HepG2 (cell line): Measurements from ENCODE around the gene YKT6. TPM values are rescaled to one million over a fixed set of nuclear protein-coding genes. Genes with fewer than 3 reads are reported as not detected.
A peak's percentile ranks its signal among the peaks of the same experiment; 100 is the strongest.

Source experiments
- ATAC-seq: fragments of 200-7000 bp; cut with Tn5 transposase; 3 replicates; pipeline ENCODE4 v1.9.1; 2020; ENCODE audit warnings: mild to moderate bottlenecking, moderate library complexity
- BruUV-seq: library from RNA; stranded (reverse); fragments of 400-500 nt; replicated peaks from 2 replicates; lab custom pipeline; 2021; lab: Mats Ljungman, UMichigan
- CTCF ChIA-PET: fragments of 300-600 bp; formaldehyde crosslinking; extraction: SDS; loops from one replicate; lab custom pipeline; 2021; ENCODE audit warnings: low total read pairs, inconsistent platforms, low intra/inter-chr PET ratio; lab: Yijun Ruan, JAX
- POLR2A ChIA-PET: fragments of 350-600 bp; sonication (Branson Sonifier 250); formaldehyde crosslinking; loops from one replicate; lab custom pipeline; 2020; ENCODE audit warnings: antibody characterized with exemption, inconsistent platforms; lab: Yijun Ruan, JAX
- DNase-seq: peaks from one replicate; pipeline ENCODE4 v3.0.0-alpha.2; 2015; ENCODE audit warnings: low spot score
- FAIRE-seq: peaks from 3 replicates; lab custom pipeline; 2011; peaks lifted over from hg19 to GRCh38; lab: Jason Lieb, UNC
- H2AFZ ChIP-seq: one replicate; pipeline ENCODE4 v1.6.1; 2011; ENCODE audit warnings: low read length, inconsistent platforms
- H3K27ac ChIP-seq: fragments of 300-600 bp; 3 replicates; pipeline ENCODE4 v1.8.0; 2011; ENCODE audit warnings: mixed run types, mild to moderate bottlenecking, mixed read lengths, low read length, inconsistent platforms; ENCODE audit not compliant: insufficient read depth; ENCODE audit errors: extremely low read length
- H3K27me3 ChIP-seq, 2 experiments: fragments of 200-600 bp in 1 of 2; 2 replicates in 1 of 2; 3 replicates in 1 of 2; pipeline versions ENCODE4 v1.6.0 to v1.8.0; 2011; ENCODE audit warnings: low read length in 2 of 2, mild to moderate bottlenecking in 2 of 2, moderate library complexity in 2 of 2, inconsistent platforms in 1 of 2; ENCODE audit not compliant: insufficient read depth in 2 of 2, control insufficient read depth in 1 of 2
- H3K36me3 ChIP-seq, 2 experiments: fragments of 200-600 bp in 1 of 2; replicated peaks in 1 of 2; 2 replicates in 1 of 2; 3 replicates in 1 of 2; pipeline versions ENCODE4 v1.5.1 to v1.8.0; 2011; ENCODE audit warnings: low read length in 2 of 2, inconsistent platforms in 1 of 2; ENCODE audit not compliant: insufficient read depth in 2 of 2, control insufficient read depth in 1 of 2
- H3K4me1 ChIP-seq: 2 replicates; pipeline ENCODE4 v1.5.1; 2012; ENCODE audit warnings: low read length, inconsistent platforms; ENCODE audit not compliant: insufficient read depth
- H3K4me2 ChIP-seq: 2 replicates; pipeline ENCODE4 v1.6.0; 2011; ENCODE audit warnings: low read depth, low read length, inconsistent platforms
- H3K4me3 ChIP-seq, 3 experiments: fragments of 200-600 bp in 1 of 3; sonication (generic), shearing (Covaris generic) in 1 of 3; replicated peaks in 1 of 3; 2 replicates each; pipeline ENCODE4 v1.5.1; 2011 to 2016; ENCODE audit warnings: low read length in 3 of 3, inconsistent platforms in 2 of 3, low read depth in 2 of 3, mild to moderate bottlenecking in 2 of 3, control low read depth in 1 of 3, mixed read lengths in 1 of 3; ENCODE audit not compliant: insufficient read depth in 1 of 3
- H3K79me2 ChIP-seq: one replicate; pipeline ENCODE4 v1.6.1; 2011; ENCODE audit warnings: low read length, inconsistent platforms; ENCODE audit not compliant: insufficient read depth
- H3K9ac ChIP-seq: 2 replicates; pipeline ENCODE4 v1.6.0; 2011; ENCODE audit warnings: mild to moderate bottlenecking, low read depth, low read length, inconsistent platforms; ENCODE audit not compliant: insufficient read depth
- H3K9me3 ChIP-seq: 2 replicates; pipeline ENCODE4 v1.5.1; 2012; ENCODE audit warnings: mild to moderate bottlenecking, low read length
- H4K20me1 ChIP-seq: 2 replicates; pipeline ENCODE4 v1.6.0; 2011; ENCODE audit warnings: inconsistent platforms, mild to moderate bottlenecking, low read length, moderate library complexity; ENCODE audit not compliant: insufficient read depth
- ATF7 ChIP-seq, 2 experiments: fragments of 450-650 bp in 1 of 2; sonication (generic) in 1 of 2; formaldehyde crosslinking in 1 of 2; IDR thresholded peaks; 2 replicates each; pipeline versions ENCODE4 v1.4.0 to v1.6.1; 2016 to 2020; ENCODE audit warnings: antibody characterized with exemption in 1 of 2, mild to moderate bottlenecking in 1 of 2, missing genetic modification reagents in 1 of 2
- CHD2 ChIP-seq: IDR thresholded peaks from 2 replicates; pipeline ENCODE4 v1.6.1; 2011; ENCODE audit warnings: low read depth, low read length, improper control_type of control experiment
- FOSL2 ChIP-seq: sonication (generic); formaldehyde crosslinking; IDR thresholded peaks from 2 replicates; pipeline ENCODE4 v1.4.0; 2020; ENCODE audit warnings: missing genetic modification reagents
- GABPA ChIP-seq, 2 experiments: IDR thresholded peaks; 2 replicates each; pipeline ENCODE4 v1.6.1; 2011 to 2016; ENCODE audit warnings: low read depth in 2 of 2, low read length in 1 of 2, missing biosample characterization in 1 of 2, missing genetic modification characterization in 1 of 2
- IRF1 ChIP-seq: sonication (generic); formaldehyde crosslinking; IDR thresholded peaks from 2 replicates; pipeline ENCODE4 v1.4.0; 2020; ENCODE audit warnings: low read depth, mild to moderate bottlenecking, missing genetic modification reagents
- KAT8 ChIP-seq: IDR thresholded peaks from 2 replicates; pipeline ENCODE4 v1.6.1; 2016; ENCODE audit warnings: missing genetic modification reagents, missing compliant biosample characterization
- KDM5B ChIP-seq: sonication (generic); formaldehyde crosslinking; IDR thresholded peaks from 2 replicates; pipeline ENCODE4 v1.4.0; 2020; ENCODE audit warnings: missing genetic modification reagents, mild to moderate bottlenecking, borderline replicate concordance
- MED1 ChIP-seq: sonication (generic); formaldehyde crosslinking; IDR thresholded peaks from 2 replicates; pipeline ENCODE4 v1.4.0; 2020; ENCODE audit warnings: missing genetic modification reagents
- MEF2D ChIP-seq: sonication (generic); formaldehyde crosslinking; IDR thresholded peaks from 2 replicates; pipeline ENCODE4 v1.5.1; 2020; ENCODE audit warnings: mild to moderate bottlenecking, missing genetic modification reagents
- MXD1 ChIP-seq: sonication (generic); formaldehyde crosslinking; IDR thresholded peaks from 2 replicates; pipeline ENCODE4 v1.4.0; 2020; ENCODE audit warnings: mild to moderate bottlenecking, missing genetic modification reagents
- NRL ChIP-seq: sonication (generic); formaldehyde crosslinking; IDR thresholded peaks from 2 replicates; pipeline ENCODE4 v1.5.0; 2020; ENCODE audit warnings: missing genetic modification reagents, mild to moderate bottlenecking, moderate library complexity, borderline replicate concordance
- RARA ChIP-seq: IDR thresholded peaks from 2 replicates; pipeline ENCODE4 v1.6.1; 2016; ENCODE audit warnings: missing genetic modification reagents, missing compliant biosample characterization
- SPEN ChIP-seq: sonication (generic); formaldehyde crosslinking; IDR thresholded peaks from 2 replicates; pipeline ENCODE4 v1.5.1; 2020; ENCODE audit warnings: low read depth, mild to moderate bottlenecking, missing genetic modification reagents
- TBX2 ChIP-seq: sonication (generic); formaldehyde crosslinking; IDR thresholded peaks from 2 replicates; pipeline ENCODE4 v1.5.0; 2020; ENCODE audit warnings: missing genetic modification reagents, mild to moderate bottlenecking, borderline replicate concordance
- ZFX ChIP-seq: sonication (generic); formaldehyde crosslinking; IDR thresholded peaks from 2 replicates; pipeline ENCODE4 v1.4.0; 2020; ENCODE audit warnings: mild to moderate bottlenecking, low read depth, missing genetic modification reagents, moderate library complexity
- ZNF180 ChIP-seq: sonication (generic); formaldehyde crosslinking; IDR thresholded peaks from 2 replicates; pipeline ENCODE4 v1.4.0; 2020; ENCODE audit warnings: low read depth, missing genetic modification reagents, borderline replicate concordance
- ZNF556 ChIP-seq: sonication (generic); formaldehyde crosslinking; IDR thresholded peaks from 2 replicates; pipeline ENCODE4 v1.4.0; 2020; ENCODE audit warnings: mild to moderate bottlenecking, missing genetic modification reagents, borderline replicate concordance
- ZNF615 ChIP-seq: sonication (generic); formaldehyde crosslinking; IDR thresholded peaks from 2 replicates; pipeline ENCODE4 v1.5.0; 2020; ENCODE audit warnings: mild to moderate bottlenecking, missing genetic modification reagents, borderline replicate concordance
- WGBS: methylation state at CpG from one replicate; pipeline ENCODE4 v1.1.6; 2017; ENCODE audit warnings: low lambda C conversion rate; 5-methylcytosine and 5-hydroxymethylcytosine counted together
- in situ Hi-C: cut with HindIII; loops from 2 replicates; pipeline ENCODE4 v1.10.0; 2017; ENCODE audit warnings: low pct_unique_long_range_greater_than_20kb; ENCODE audit not compliant: extremely low pct_ligation_motif_present
- intact Hi-C: fragments of 100-400 bp; cut with micrococcal nuclease; formaldehyde crosslinking; loops from one replicate; pipeline ENCODE4 v1.10.0; 2022; ENCODE audit not compliant: unreplicated experiment
- polyA plus RNA-seq, 8 experiments: library from polyadenylated mRNA; depleted of rRNA in 3 of 8; stranded (reverse) in 7 of 8; unstranded in 1 of 8; fragments of >200 nt; fragmentation: Illumina TruSeq in 4 of 8; extraction: Trizol in 4 of 8; gene quantifications; 2 replicates each; pipeline versions ENCODE4 v1.2.1 to v1.2.3, GENCODE V29; 2011 to 2016; ENCODE audit warnings: low read depth in 4 of 8, missing spikeins in 1 of 8, mixed read lengths in 1 of 8; ENCODE audit not compliant: insufficient read depth in 1 of 8
- total RNA-seq, 5 experiments: library from RNA; depleted of rRNA; stranded (reverse); fragments of >200 nt; fragmentation: Illumina TruSeq; extraction: Trizol; gene quantifications; 2 replicates each; pipeline ENCODE4 v1.2.3, GENCODE V29; 2016; ENCODE audit warnings: low read depth in 1 of 5
- TF ChIP-seq, protein P1 (sequence below): sonication (generic); formaldehyde crosslinking; IDR thresholded peaks from 2 replicates; pipeline ENCODE4 v1.5.0; 2020; ENCODE audit warnings: missing genetic modification reagents, mild to moderate bottlenecking, borderline replicate concordance

The YKT6 gene
- total and polyA plus RNA-seq, 2 of the 13 experiments (the other 11 are each of a cell fraction or from before 2014, with no cell fraction given): 52.2 to 60.3 TPM

- Histone ChIP-seq H3K9me3 (no peaks in the 10 kb centered on the region), H3K79me2 (no peaks in the 10 kb centered on the region), H3K4me2 (peak overlapping the region; percentile 5; the same call in 1 of the 2 replicates), H3K4me1 (peaks cover 18% of the 10 kb centered on the region), H3K27ac (no peak overlapping the region), H3K4me3 (no peak overlapping the region), H4K20me1 (no peaks in the 10 kb centered on the region), H3K27me3 (peaks cover 13 to 32% of the 10 kb centered on the region in 2 experiments; a peak in 4 of 5 replicates), H2AFZ (no peak overlapping the region), H3K36me3 (no peaks in the 10 kb centered on the region), H3K9ac (no peak overlapping the region)
- intact Hi-C loops: no loop called here
- ATAC-seq: peak; percentile 92
- FAIRE-seq: no peak
- in situ Hi-C loops: no loop called here
- WGBS: 58% methylated on average over 7 of the region's 18 CpGs
- DNase-seq: peak; percentile 67
- ChIA-PET POLR2A (no interaction called here), CTCF (no interaction called here)
- no TSS peak for BruUV-seq
- TF ChIP-seq MXD1 (CRISPR knock-in tag): 0 out of 2 replicates have a peak, but pooled peaks have one; percentile 36
- no peak for TF ChIP-seq KAT8
- no peak for TF ChIP-seq GABPA (IDR thresholded peaks at IDR 0.05; ENCODE audit: low read depth, low read length)
- TF ChIP-seq GABPA (CRISPR knock-in tag; IDR thresholded peaks at IDR 0.05; ENCODE audit: low read depth): 0 out of 2 replicates have a peak, but pooled peaks have one; percentile 33
- TF ChIP-seq TBX2 (CRISPR knock-in tag): peak; percentile 51; the same call in 1 of the 2 replicates
- no peak for TF ChIP-seq ZNF615
- TF ChIP-seq MEF2D (CRISPR knock-in tag): peak; percentile 99
- TF ChIP-seq FOSL2 (CRISPR knock-in tag): peak; percentile 72
- TF ChIP-seq CHD2: no peak
- 0 out of 2 replicates have a peak, but pooled peaks have one; percentile 6 for TF ChIP-seq NRL (CRISPR knock-in tag)
- TF ChIP-seq ZFX: peak; percentile 68; the same call in 1 of the 2 replicates
- TF ChIP-seq ZNF556 (CRISPR knock-in tag): 0 out of 2 replicates have a peak, but pooled peaks have one; percentile 23
- TF ChIP-seq, protein P1, sequence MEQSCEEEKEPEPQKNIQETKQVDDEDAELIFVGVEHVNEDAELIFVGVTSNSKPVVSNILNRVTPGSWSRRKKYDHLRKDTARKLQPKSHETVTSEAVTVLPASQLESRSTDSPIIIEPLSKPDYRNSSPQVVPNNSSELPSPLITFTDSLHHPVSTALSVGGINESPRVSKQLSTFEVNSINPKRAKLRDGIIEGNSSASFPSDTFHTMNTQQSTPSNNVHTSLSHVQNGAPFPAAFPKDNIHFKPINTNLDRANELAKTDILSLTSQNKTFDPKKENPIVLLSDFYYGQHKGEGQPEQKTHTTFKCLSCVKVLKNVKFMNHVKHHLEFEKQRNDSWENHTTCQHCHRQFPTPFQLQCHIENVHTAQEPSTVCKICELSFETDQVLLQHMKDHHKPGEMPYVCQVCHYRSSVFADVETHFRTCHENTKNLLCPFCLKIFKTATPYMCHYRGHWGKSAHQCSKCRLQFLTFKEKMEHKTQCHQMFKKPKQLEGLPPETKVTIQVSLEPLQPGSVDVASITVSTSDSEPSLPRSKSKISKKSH (CRISPR knock-in tag): no peak
- TF ChIP-seq SPEN (CRISPR knock-in tag): peak; percentile 21; the same call in 1 of the 2 replicates
- TF ChIP-seq ZNF180 (CRISPR knock-in tag): no peak
- TF ChIP-seq RARA (CRISPR knock-in tag): peak; percentile 67
- no peak for TF ChIP-seq IRF1 (CRISPR knock-in tag)
- TF ChIP-seq KDM5B: 0 out of 2 replicates have a peak, but pooled peaks have one; percentile 32
- no peak for TF ChIP-seq MED1 (CRISPR knock-in tag)
- TF ChIP-seq ATF7 (IDR thresholded peaks at IDR 0.05): peak; percentile 2; the same call in 1 of the 2 replicates
- TF ChIP-seq ATF7 (CRISPR knock-in tag; IDR thresholded peaks at IDR 0.05): no peak
Observed at GRCh38 chr7:44257618-44258422, 57.0 kb downstream of the YKT6 start.
